ENCODE results near the gene CCN2.
"Not testable (repeated sequence)": the region's sequence is repeated elsewhere in the genome, so short reads cannot be mapped to it uniquely, and the experiment has no call there.

The CCN2 gene

GRCh38 chr6:131908787-131909186, 42.4 kb downstream of the CCN2 start:
- not testable (repeated sequence) for DNase-seq

- DNase-seq = not testable (repeated sequence)
These were observed 47.4 kb downstream of the CCN2 start for GRCh38 chr6:131903734-131904133.

GRCh38 chr6:131901326-131901873, 49.8 kb downstream of the CCN2 start:
- DNase-seq = not testable (repeated sequence)

- DNase-seq = no peak
These were observed 50.9 kb downstream of the CCN2 start for GRCh38 chr6:131900231-131900630.

GRCh38 chr6:131898718-131899117, 52.5 kb downstream of the CCN2 start:
- DNase-seq = no peak

Data from activated CD8-positive, alpha-beta memory T cell treated with anti-CD3 and anti-CD28 coated beads, Interleukin-2, amount 50 U/mL, for 4 hours (primary cell).